Hepatocyte (in vitro differentiated cells): ENCODE measurements around the gene SNRPA1. TPM values are rescaled to one million over a fixed set of nuclear protein-coding genes. Genes with fewer than 3 reads are reported as not detected.
"Not testable (repeated sequence)": the region's sequence is repeated elsewhere in the genome, so short reads cannot be mapped to it uniquely, and the experiment has no call there.

Experiments
- DNase-seq: peaks from one replicate; pipeline ENCODE4 v3.0.0-alpha.2; 2016; ENCODE audit warnings: low spot score
- H2AFZ ChIP-seq: fragments of 200-600 bp; sonication (generic); 2 replicates; pipeline ENCODE4 v1.6.0; 2016; ENCODE audit warnings: antibody characterized with exemption, mild to moderate bottlenecking
- H3K27ac ChIP-seq: fragments of 200-600 bp; sonication (generic); 2 replicates; pipeline ENCODE4 v1.5.1; 2016; ENCODE audit warnings: mild to moderate bottlenecking
- H3K27me3 ChIP-seq: fragments of 200-600 bp; sonication (generic); 2 replicates; pipeline ENCODE4 v1.6.1; 2016
- H3K36me3 ChIP-seq: fragments of 200-600 bp; sonication (generic); replicated peaks from 2 replicates; pipeline ENCODE4 v1.5.1; 2016; ENCODE audit warnings: low read depth; ENCODE audit not compliant: insufficient read depth
- H3K4me1 ChIP-seq: fragments of 200-600 bp; sonication (generic); 2 replicates; pipeline ENCODE4 v1.5.1; 2016; ENCODE audit warnings: mild to moderate bottlenecking, moderate library complexity; ENCODE audit not compliant: insufficient read depth
- H3K4me2 ChIP-seq: fragments of 200-600 bp; sonication (generic); 2 replicates; pipeline ENCODE4 v1.6.0; 2016
- H3K4me3 ChIP-seq: fragments of 200-600 bp; sonication (generic); 2 replicates; pipeline ENCODE4 v1.5.1; 2016; ENCODE audit warnings: mild to moderate bottlenecking
- H3K79me2 ChIP-seq: fragments of 200-600 bp; sonication (generic); 2 replicates; pipeline ENCODE4 v1.6.0; 2017; ENCODE audit warnings: mild to moderate bottlenecking
- H3K9me2 ChIP-seq: fragments of 200-600 bp; sonication (generic); replicated peaks from 2 replicates; pipeline ENCODE4 v1.6.0; 2017; ENCODE audit warnings: mild to moderate bottlenecking; ENCODE audit not compliant: insufficient read depth
- H3K9me3 ChIP-seq: fragments of 200-600 bp; sonication (generic); 2 replicates; pipeline ENCODE4 v1.5.1; 2016; ENCODE audit warnings: low read depth, mild to moderate bottlenecking
- H4K20me1 ChIP-seq: fragments of 200-600 bp; sonication (generic); 2 replicates; pipeline ENCODE4 v1.6.0; 2016; ENCODE audit warnings: mild to moderate bottlenecking; ENCODE audit not compliant: insufficient read depth, poor library complexity, severe bottlenecking
- EZH2 ChIP-seq: fragments of 200-600 bp; sonication (generic); IDR thresholded peaks from 2 replicates; pipeline ENCODE4 v1.6.1; 2016; ENCODE audit warnings: antibody characterized with exemption, mild to moderate bottlenecking, borderline replicate concordance
- EZH2phosphoT487 ChIP-seq: fragments of 200-600 bp; sonication (generic); IDR thresholded peaks from one replicate; pipeline ENCODE4 v1.6.1; 2018; ENCODE audit warnings: antibody characterized with exemption, mild to moderate bottlenecking, low read depth, moderate library complexity; ENCODE audit not compliant: unreplicated experiment, severe bottlenecking
- WGBS: methylation state at CpG from one replicate; pipeline ENCODE4 v1.1.6; 2016; ENCODE audit warnings: low lambda C conversion rate; ENCODE audit errors: missing lambda C conversion rate; 5-methylcytosine and 5-hydroxymethylcytosine counted together
- polyA plus RNA-seq: library from polyadenylated mRNA; unstranded; fragments of >200 nt; fragmentation: Nextera tagmentation; extraction: Ambion mirVana; gene quantifications from 2 replicates; pipeline ENCODE4 v1.2.1, GENCODE V29; 2016
- total RNA-seq: library from RNA; depleted of rRNA; stranded (reverse); fragments of >200 nt; gene quantifications from 2 replicates; pipeline ENCODE4 v1.2.3, GENCODE V29; 2014
- TF ChIP-seq, protein P1 (sequence below): fragments of 200-600 bp; sonication (generic); IDR thresholded peaks from 2 replicates; pipeline ENCODE4 v1.5.1; 2016; ENCODE audit warnings: antibody characterized with exemption, mild to moderate bottlenecking; ENCODE audit not compliant: poor library complexity

Gene SNRPA1
- total and polyA plus RNA-seq, 2 experiments from 2014 or later: 54.7 to 110 TPM

DNA sequence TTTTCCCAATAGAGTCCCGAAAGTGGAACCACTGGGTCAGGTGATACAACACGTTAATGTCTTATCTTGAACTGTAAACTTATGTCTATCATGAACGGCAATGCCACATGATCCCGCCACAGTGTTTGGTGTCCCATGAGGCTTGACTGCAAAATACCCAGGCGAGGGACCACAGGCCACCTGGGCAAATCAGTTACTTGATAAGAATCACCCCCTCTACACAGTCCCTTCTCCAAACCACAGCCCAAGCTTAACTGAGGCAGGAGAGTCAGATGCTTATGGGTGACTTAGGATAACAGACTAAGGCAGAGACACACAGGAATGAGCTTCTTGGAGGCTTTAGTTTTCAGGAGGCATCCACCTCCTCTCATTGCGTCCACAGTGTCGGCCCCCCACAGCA lies 42.9 kb upstream of the SNRPA1 start:
- no peaks in the 10 kb centered on the region for H3K9me3 ChIP-seq
- no peak overlapping the region for H3K4me3 ChIP-seq
- H3K4me2 ChIP-seq: no peak overlapping the region
- H3K27ac ChIP-seq: no peak overlapping the region
- H3K79me2 ChIP-seq: no peaks in the 10 kb centered on the region
- H3K36me3 ChIP-seq: no peaks in the 10 kb centered on the region
- H4K20me1 ChIP-seq: no peaks in the 10 kb centered on the region
- TF ChIP-seq EZH2: no peak
- TF ChIP-seq, protein P1, sequence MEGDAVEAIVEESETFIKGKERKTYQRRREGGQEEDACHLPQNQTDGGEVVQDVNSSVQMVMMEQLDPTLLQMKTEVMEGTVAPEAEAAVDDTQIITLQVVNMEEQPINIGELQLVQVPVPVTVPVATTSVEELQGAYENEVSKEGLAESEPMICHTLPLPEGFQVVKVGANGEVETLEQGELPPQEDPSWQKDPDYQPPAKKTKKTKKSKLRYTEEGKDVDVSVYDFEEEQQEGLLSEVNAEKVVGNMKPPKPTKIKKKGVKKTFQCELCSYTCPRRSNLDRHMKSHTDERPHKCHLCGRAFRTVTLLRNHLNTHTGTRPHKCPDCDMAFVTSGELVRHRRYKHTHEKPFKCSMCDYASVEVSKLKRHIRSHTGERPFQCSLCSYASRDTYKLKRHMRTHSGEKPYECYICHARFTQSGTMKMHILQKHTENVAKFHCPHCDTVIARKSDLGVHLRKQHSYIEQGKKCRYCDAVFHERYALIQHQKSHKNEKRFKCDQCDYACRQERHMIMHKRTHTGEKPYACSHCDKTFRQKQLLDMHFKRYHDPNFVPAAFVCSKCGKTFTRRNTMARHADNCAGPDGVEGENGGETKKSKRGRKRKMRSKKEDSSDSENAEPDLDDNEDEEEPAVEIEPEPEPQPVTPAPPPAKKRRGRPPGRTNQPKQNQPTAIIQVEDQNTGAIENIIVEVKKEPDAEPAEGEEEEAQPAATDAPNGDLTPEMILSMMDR: no peak
- no peak for TF ChIP-seq EZH2phosphoT487
- no peak overlapping the region for H2AFZ ChIP-seq
- no peak for DNase-seq
- WGBS: 82% methylated on average over 7 of the region's 7 CpGs
- no peaks in the 10 kb centered on the region for H3K4me1 ChIP-seq
- no peaks in the 10 kb centered on the region for H3K27me3 ChIP-seq
- H3K9me2 ChIP-seq: no peaks in the 10 kb centered on the region

- H3K4me1 ChIP-seq, H4K20me1 ChIP-seq, H3K9me3 ChIP-seq, H3K4me2 ChIP-seq, H3K79me2 ChIP-seq, DNase-seq, H3K27ac ChIP-seq, H3K36me3 ChIP-seq, H2AFZ ChIP-seq, H3K9me2 ChIP-seq, H3K27me3 ChIP-seq, H3K4me3 ChIP-seq: not testable (repeated sequence)
- 93% methylated on average over 13 of the region's 16 CpGs for WGBS
Observed at GRCh38 chr15:101333907-101334789, 39.1 kb upstream of the SNRPA1 start.

DNA sequence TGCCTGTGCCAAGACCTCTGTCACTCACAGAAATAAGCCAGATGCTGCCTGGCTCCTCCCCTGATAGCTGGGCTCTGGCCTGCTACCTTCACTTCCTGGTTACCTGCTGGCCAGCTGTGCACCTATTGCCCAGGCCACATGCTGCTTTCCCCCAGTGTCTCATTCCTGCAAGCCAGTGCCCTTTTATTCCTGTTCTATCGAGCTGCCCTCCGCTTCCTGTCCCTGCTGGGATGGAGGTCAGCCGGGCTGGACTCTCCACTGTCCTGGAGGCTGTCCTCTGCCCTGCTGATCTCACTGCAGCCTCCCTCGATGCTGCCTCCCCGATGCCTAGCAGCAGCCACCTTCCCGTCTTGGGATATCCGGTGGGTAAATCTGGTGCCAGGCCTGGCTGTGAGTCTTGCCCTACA lies 37.0 kb upstream of the SNRPA1 start:
- 96% methylated on average over 7 of the region's 7 CpGs for WGBS
- no peaks in the 10 kb centered on the region for H3K9me3 ChIP-seq
- no peak for DNase-seq
- no peak overlapping the region for H2AFZ ChIP-seq
- no peak overlapping the region for H3K4me3 ChIP-seq
- H3K4me1 ChIP-seq: no peaks in the 10 kb centered on the region
- H3K27ac ChIP-seq: no peak overlapping the region
- H3K27me3 ChIP-seq: no peaks in the 10 kb centered on the region
- no peak overlapping the region for H3K4me2 ChIP-seq
- TF ChIP-seq EZH2phosphoT487 (no peak), EZH2 (no peak)
- TF ChIP-seq, protein P1: no peak
- H3K79me2 ChIP-seq: no peaks in the 10 kb centered on the region
- no peaks in the 10 kb centered on the region for H3K36me3 ChIP-seq
- no peaks in the 10 kb centered on the region for H4K20me1 ChIP-seq
- H3K9me2 ChIP-seq: no peaks in the 10 kb centered on the region

- H3K4me3 ChIP-seq: no peak overlapping the region
- 90% methylated on average over 9 of the region's 9 CpGs for WGBS
- H3K79me2 ChIP-seq: no peaks in the 10 kb centered on the region
- H4K20me1 ChIP-seq: no peaks in the 10 kb centered on the region
- no peak overlapping the region for H3K4me2 ChIP-seq
- no peaks in the 10 kb centered on the region for H3K9me2 ChIP-seq
- H3K36me3 ChIP-seq: no peaks in the 10 kb centered on the region
- no peak overlapping the region for H2AFZ ChIP-seq
- no peak overlapping the region for H3K27ac ChIP-seq
- TF ChIP-seq EZH2 (no peak), EZH2phosphoT487 (no peak)
- TF ChIP-seq, protein P1: no peak
- H3K9me3 ChIP-seq: no peaks in the 10 kb centered on the region
- no peaks in the 10 kb centered on the region for H3K27me3 ChIP-seq
- DNase-seq: no peak
- H3K4me1 ChIP-seq: no peaks in the 10 kb centered on the region
Observed at GRCh38 chr15:101329867-101330380, 34.9 kb upstream of the SNRPA1 start.
